LNCAP (cell line): ENCODE measurements around the gene ACY1.

Experiments
- TF ChIP-seq, protein P1 (sequence below): fragments of 450-650 bp; IDR thresholded peaks from 2 replicates; pipeline ENCODE4 v1.5.1; 2017; ENCODE audit warnings: mild to moderate bottlenecking

The ACY1 gene

DNA sequence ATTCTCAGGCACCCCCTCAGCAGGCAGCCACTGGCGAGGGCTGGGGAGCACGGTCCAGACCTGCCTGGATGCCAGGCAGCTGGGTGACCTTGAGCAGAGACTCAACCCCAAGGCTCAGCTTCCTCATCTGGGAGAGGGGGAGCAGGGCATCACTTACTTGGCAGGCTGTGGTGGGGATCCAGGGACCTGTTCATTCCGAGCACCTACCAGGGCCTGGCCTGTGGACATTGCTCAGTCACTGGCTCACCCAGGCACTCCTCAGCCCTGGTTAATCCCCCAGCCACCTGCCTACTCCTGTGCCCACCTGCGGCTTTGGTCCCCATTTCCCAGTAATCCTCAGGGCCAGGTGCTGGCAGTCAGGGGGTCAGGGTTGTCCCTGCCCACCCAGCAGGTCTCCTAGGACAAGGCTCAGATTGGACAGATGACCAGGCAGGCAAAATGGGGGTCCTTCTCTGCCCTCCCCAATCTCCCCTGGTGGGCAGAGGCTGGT lies 21.6 kb downstream of the ACY1 start:
- TF ChIP-seq, protein P1, sequence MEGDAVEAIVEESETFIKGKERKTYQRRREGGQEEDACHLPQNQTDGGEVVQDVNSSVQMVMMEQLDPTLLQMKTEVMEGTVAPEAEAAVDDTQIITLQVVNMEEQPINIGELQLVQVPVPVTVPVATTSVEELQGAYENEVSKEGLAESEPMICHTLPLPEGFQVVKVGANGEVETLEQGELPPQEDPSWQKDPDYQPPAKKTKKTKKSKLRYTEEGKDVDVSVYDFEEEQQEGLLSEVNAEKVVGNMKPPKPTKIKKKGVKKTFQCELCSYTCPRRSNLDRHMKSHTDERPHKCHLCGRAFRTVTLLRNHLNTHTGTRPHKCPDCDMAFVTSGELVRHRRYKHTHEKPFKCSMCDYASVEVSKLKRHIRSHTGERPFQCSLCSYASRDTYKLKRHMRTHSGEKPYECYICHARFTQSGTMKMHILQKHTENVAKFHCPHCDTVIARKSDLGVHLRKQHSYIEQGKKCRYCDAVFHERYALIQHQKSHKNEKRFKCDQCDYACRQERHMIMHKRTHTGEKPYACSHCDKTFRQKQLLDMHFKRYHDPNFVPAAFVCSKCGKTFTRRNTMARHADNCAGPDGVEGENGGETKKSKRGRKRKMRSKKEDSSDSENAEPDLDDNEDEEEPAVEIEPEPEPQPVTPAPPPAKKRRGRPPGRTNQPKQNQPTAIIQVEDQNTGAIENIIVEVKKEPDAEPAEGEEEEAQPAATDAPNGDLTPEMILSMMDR: no peak

DNA sequence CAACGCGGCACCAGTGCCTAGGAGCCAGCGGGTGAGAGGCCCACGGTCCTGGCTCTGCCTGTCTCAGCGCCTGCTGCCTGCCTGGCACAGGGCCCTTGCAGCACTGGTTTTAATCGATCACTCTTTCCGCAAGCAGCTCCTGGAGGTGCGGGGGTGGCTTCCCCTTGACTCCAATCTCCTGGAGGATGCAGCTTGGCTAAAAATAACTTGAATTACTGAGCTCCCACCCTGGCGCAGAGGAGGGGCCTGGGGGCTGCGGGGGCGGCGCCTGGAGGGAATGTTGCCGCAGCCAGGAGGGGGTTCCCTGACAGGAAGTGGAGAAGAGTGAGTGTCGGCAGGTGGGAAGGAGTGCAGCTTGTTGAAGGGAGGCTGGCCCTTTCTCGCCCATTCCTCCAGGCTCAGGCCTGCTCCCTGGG lies 22.2 kb downstream of the ACY1 start:
- TF ChIP-seq, protein P1: no peak

DNA sequence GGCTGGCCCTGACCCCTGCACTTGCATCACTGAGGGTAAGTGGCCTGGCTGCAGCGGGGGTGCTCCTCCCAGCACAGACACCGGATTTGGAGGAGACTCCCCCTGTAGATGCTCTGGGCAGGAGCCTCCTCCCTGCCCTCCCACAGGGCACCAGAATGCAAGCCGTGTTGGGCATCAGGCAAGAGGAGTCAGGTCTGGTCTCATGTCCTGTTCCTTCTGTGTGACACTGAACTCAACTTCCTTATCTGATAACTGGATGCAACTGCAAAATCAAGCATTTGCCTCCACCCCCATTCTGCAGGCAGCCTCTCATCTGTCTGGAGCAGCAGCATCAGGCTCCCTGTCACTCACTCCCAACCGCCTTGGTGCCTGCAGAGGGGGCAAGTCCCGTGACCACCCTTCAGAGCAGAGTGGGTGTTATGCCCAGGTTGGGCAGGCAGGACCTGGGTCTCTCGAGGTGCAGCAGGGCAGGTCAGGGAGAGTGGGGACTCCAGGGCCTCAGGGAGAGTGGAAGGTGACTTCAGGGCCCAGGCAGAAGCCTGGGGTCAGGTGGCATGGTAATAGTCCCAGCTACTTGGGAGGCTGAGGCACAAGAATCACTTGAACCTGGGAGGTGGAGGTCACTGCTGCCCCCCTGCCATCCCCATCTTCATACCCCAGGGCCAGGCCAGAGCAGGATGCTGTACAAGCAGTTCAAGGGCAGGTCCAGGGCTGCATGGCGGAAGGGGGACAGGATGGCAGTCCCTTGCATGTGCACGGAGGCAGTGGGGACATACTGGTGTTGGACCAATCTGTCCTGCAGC lies 22.9 kb downstream of the ACY1 start:
- TF ChIP-seq, protein P1: no peak

DNA sequence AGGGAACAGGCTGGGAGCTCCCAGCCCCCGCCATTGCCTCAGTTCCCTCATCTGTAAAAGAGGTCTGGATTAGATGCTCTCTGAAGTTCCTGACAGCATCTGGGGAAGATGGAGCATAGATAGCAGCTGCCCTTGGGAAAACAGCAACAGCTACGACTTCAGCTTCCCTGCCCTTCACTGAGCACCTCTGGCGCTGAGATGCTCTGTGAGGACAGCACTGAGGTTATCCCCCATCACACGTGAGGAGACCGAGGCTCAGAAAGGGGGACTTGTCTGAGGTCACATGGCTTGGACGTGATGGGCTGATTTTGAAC lies 23.4 kb downstream of the ACY1 start:
- TF ChIP-seq, protein P1: no peak

DNA sequence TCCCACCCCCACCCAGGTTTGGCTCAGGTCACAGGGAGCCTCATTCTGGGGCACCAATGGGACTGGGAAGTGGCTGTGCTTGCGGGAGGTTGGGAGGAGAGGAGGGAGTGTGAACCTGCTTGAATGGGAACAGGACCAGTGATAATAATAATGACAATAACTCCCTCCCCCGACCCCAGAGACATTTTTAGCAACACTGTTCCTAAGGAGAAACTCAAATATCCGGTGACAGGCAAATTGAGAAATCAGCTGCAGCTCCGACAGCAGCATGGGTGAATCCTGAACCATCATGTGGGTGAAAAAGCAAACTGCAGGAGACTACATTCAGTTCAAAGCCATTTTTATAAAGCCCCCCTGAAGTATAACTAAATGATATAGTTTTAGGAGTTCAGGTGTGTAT lies 24.0 kb downstream of the ACY1 start:
- TF ChIP-seq, protein P1: no peak

DNA sequence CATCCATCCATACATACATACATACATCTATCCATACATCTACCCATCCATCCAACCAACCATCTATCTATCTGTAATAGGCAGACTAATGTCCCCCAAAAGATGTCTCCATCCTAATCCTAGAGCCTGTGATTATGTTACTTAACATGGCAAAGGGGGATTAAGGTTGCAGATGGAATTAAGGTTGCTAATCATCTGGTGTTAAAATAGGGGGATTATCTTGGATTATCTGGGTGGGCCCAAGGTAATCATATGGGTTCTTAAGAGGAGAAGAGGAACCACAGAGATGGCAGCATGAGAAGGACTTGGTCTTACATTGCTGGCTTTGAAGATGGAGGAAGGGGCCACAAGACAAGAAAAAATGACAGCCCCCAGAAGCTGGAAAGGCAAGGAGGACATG lies 27.1 kb downstream of the ACY1 start:
- TF ChIP-seq, protein P1: no peak

DNA sequence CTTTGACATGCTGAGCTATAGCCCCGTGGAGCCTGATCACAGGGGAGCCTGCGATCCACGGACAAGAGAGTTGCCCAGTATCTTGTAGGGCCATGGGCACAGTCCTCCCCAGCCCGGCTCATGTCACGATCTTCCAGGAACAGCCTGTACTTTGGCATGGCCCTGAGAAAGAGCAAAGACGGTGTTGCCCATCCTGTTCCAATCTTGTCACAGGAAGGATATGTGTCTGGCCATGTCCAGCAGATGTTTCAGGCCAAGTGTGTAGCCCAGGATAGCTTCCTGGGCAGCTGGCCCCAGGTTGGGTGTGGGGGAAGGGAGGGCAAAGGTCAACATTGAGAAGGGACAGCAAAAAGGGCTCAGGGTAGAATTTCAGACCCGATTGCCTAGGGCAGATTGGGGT lies 29.4 kb downstream of the ACY1 start:
- TF ChIP-seq, protein P1: no peak
